Left lung (tissue), 10 donors: ENCODE results near the gene UNC5C. TPM values are rescaled to one million over a fixed set of nuclear protein-coding genes. Genes with fewer than 3 reads are reported as not detected.
A peak's percentile ranks its signal among the peaks of the same experiment; 100 is the strongest.
"Not testable (repeated sequence)": the region's sequence is repeated elsewhere in the genome, so short reads cannot be mapped to it uniquely, and the experiment has no call there.

Experiments used
- ATAC-seq: fragments of 200-7000 bp; cut with Tn5 transposase; one replicate; pipeline ENCODE4 v1.9.1; 2020; ENCODE audit warnings: moderate library complexity
- DNase-seq, 4 donors: peaks; one replicate each; pipeline ENCODE4 v3.0.0-alpha.2; 2013 to 2020
- H3K27ac ChIP-seq, 2 donors: fragments of 200-600 bp; sonication (generic) in 1 of 2; one replicate each; pipeline versions ENCODE4 v1.5.0 to v1.8.0; 2020 to 2021
- H3K27me3 ChIP-seq, 2 donors: fragments of 200-600 bp; sonication (generic) in 1 of 2; one replicate each; pipeline versions ENCODE4 v1.5.0 to v1.8.0; 2020 to 2021
- H3K36me3 ChIP-seq, 2 donors: fragments of 200-600 bp; sonication (generic) in 1 of 2; one replicate each; pipeline versions ENCODE4 v1.5.0 to v1.8.0; 2020 to 2021
- H3K4me1 ChIP-seq, 2 donors: fragments of 200-600 bp; one replicate each; pipeline ENCODE4 v1.8.0; 2021
- H3K4me3 ChIP-seq, 2 donors: fragments of 200-600 bp; sonication (generic) in 1 of 2; one replicate each; pipeline versions ENCODE4 v1.5.0 to v1.8.0; 2020 to 2021; ENCODE audit warnings: mild to moderate bottlenecking in 1 of 2
- H3K9me3 ChIP-seq, 2 donors: fragments of 200-600 bp; sonication (generic) in 1 of 2; one replicate each; pipeline versions ENCODE4 v1.5.0 to v1.8.0; 2020 to 2021
- intact Hi-C, 2 donors: fragments of 100-400 bp; cut with DNase I; formaldehyde crosslinking; loops; one replicate each; pipeline versions ENCODE4 v1.11.2 to v1.14.2; 2022
- polyA plus RNA-seq, 6 donors: library from polyadenylated mRNA; unstranded; fragments of 120-200 nt; gene quantifications; one replicate each; pipeline ENCODE4 v1.2.1, GENCODE V29; 2013; ENCODE audit not compliant: insufficient read length in 6 of 6
- total RNA-seq, 2 donors: library from RNA; stranded (reverse); fragmentation: NEBNext Ultra II Directional; extraction: Animal tissue kit (Norgen Biotek cat#: 25700); gene quantifications; one replicate each; pipeline ENCODE4 v1.2.1, GENCODE V29; 2021
- TF ChIP-seq, protein P1 (sequence below), 2 donors: fragments of 200-600 bp; sonication (generic) in 1 of 2; IDR thresholded peaks; one replicate each; pipeline versions ENCODE4 v1.5.0 to v1.8.0; 2021; ENCODE audit warnings: antibody characterized with exemption in 2 of 2
- donor health status: DM: no; HTN: yes; CAD: no.
- donor health status: DM: no; HTN: no; CAD: no.

Gene UNC5C
- total and polyA plus RNA-seq, 8 donors: 9.0 to 49.5 (median 40.5) TPM

DNA sequence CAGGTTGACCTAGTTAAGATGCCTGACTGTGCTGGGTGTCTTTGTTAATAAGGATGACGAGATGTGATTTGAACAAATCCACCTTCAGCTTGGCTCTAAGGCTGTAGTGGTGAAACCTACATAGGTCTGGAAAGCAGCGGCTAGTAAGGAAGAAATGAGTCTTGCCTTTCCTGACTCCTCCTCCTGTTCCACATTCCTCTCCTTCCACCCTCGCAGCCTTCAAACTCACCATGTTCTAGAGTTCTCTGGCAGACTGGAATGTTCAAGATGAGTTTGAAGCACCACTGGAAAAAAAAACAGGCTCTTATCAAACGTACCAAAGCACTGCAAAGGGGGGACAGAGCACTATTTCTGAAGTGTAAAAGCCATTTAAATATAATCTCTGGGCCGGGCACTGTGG lies 395.6 kb downstream of the UNC5C start:
- Histone ChIP-seq H3K27ac (no peak overlapping the region), H3K4me3 (no peak overlapping the region), H3K36me3 (no peaks in the 10 kb centered on the region), H3K9me3 (no peaks in the 10 kb centered on the region), H3K4me1 (no peaks in the 10 kb centered on the region), H3K27me3 (no peaks in the 10 kb centered on the region)
- no peak for DNase-seq
- TF ChIP-seq, protein P1, sequence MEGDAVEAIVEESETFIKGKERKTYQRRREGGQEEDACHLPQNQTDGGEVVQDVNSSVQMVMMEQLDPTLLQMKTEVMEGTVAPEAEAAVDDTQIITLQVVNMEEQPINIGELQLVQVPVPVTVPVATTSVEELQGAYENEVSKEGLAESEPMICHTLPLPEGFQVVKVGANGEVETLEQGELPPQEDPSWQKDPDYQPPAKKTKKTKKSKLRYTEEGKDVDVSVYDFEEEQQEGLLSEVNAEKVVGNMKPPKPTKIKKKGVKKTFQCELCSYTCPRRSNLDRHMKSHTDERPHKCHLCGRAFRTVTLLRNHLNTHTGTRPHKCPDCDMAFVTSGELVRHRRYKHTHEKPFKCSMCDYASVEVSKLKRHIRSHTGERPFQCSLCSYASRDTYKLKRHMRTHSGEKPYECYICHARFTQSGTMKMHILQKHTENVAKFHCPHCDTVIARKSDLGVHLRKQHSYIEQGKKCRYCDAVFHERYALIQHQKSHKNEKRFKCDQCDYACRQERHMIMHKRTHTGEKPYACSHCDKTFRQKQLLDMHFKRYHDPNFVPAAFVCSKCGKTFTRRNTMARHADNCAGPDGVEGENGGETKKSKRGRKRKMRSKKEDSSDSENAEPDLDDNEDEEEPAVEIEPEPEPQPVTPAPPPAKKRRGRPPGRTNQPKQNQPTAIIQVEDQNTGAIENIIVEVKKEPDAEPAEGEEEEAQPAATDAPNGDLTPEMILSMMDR (IDR thresholded peaks at IDR 0.05): no peak
- ATAC-seq: peak; percentile 83
- intact Hi-C loops: no loop called here

DNA sequence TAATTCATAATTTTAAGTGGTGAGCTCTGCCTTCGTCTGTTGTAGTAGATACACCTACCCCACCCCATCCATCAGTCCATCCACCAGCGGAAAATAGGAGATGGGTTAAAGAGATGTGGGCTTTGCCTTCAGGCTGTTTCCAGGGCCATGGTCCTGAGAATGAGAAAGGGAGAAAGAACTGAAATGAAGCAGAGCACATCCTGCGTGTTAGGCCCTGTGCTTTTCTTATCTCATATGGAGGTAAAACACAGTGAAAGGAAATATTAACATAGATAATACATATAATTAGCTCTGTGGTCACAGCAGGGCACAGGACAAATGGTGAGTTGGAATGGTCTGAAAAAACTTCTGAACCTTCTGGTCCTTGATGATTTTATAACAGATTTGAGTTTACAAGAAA lies 397.5 kb downstream of the UNC5C start:
- H3K4me3 ChIP-seq: no peak overlapping the region
- no peak overlapping the region for H3K27ac ChIP-seq
- ATAC-seq (no peak), DNase-seq (no peak)
- no peaks in the 10 kb centered on the region for H3K27me3 ChIP-seq
- intact Hi-C loops: no loop called here
- no peaks in the 10 kb centered on the region for H3K9me3 ChIP-seq
- no peaks in the 10 kb centered on the region for H3K4me1 ChIP-seq
- no peaks in the 10 kb centered on the region for H3K36me3 ChIP-seq
- TF ChIP-seq, protein P1 (IDR thresholded peaks at IDR 0.05): no peak

DNA sequence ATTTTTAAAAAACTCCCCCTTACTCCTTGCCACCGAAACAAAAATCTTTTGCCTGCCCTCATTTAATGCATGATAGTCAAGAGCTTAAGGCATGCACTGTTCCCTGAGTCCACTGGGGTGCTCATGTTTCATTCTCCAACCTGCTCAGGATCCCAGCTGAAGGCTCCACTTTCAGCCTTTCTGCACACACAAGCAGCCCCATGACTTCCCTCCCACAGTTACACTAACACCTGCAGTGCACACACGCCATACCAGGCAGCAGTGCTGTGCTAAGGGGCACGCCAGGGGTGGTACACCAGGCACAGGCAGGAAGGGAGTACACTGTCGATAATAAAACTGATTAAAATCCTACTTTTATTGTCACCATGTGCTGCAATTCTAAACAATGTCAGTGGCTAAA lies 405.8 kb downstream of the UNC5C start:
- Histone ChIP-seq H3K9me3 (no peaks in the 10 kb centered on the region), H3K36me3 (no peaks in the 10 kb centered on the region), H3K4me1 (no peaks in the 10 kb centered on the region), H3K4me3 (no peak overlapping the region), H3K27ac (no peak overlapping the region), H3K27me3 (no peaks in the 10 kb centered on the region)
- ATAC-seq (no peak), DNase-seq (peak in 1 of 4 donors; percentile 49)
- intact Hi-C loops: no loop called here
- TF ChIP-seq, protein P1 (IDR thresholded peaks at IDR 0.05): no peak

DNA sequence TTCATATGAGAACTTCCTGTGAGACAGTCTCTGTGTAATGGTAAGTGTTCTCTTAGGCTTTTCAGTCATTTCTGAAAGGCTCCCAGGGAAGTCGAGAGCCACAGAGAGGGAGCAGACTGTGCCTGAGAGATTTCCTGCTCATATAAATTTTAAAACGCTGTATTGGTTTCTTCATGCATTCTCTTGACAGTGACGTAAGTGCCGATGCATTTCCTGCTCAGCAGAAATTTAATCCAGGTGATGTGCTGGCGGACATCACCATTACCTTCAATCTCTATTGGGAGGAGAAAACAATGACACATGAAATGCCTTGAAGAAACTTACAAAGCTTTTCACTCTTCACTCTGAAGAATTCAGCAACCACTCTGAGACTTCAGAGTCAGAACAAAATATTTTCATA lies 407.4 kb downstream of the UNC5C start:
- DNase-seq (no peak), ATAC-seq (no peak)
- H3K9me3 ChIP-seq: no peaks in the 10 kb centered on the region
- no peak overlapping the region for H3K27ac ChIP-seq
- intact Hi-C loops: no loop called here
- no peaks in the 10 kb centered on the region for H3K36me3 ChIP-seq
- no peaks in the 10 kb centered on the region for H3K27me3 ChIP-seq
- H3K4me3 ChIP-seq: no peak overlapping the region
- no peaks in the 10 kb centered on the region for H3K4me1 ChIP-seq
- TF ChIP-seq, protein P1 (IDR thresholded peaks at IDR 0.05): no peak

DNA sequence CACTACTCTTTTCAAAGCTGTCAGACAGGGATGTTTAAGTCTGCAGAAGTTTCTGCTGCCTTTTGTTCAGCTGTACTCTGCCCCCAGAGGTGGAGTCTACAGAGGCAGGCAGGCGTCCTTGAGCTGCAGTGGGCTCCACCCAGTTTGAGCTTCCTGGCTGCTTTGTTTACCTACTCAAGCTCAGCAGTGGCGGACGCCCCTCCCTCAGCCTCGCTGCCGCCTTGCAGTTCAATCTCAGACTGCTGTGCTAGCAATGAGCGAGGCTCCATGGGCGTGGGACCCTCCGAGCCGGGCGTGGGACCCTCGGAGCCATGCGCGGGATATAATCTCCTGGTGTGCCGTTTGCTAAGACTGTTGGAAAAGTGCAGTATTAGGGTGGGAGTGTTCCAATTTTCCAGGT lies 409.3 kb downstream of the UNC5C start:
- H3K27me3 ChIP-seq, ATAC-seq, H3K36me3 ChIP-seq, H3K4me3 ChIP-seq, H3K4me1 ChIP-seq, intact Hi-C loops, H3K27ac ChIP-seq, H3K9me3 ChIP-seq: not testable (repeated sequence)
- peak in 1 of 4 donors; percentile 52 for DNase-seq

DNA sequence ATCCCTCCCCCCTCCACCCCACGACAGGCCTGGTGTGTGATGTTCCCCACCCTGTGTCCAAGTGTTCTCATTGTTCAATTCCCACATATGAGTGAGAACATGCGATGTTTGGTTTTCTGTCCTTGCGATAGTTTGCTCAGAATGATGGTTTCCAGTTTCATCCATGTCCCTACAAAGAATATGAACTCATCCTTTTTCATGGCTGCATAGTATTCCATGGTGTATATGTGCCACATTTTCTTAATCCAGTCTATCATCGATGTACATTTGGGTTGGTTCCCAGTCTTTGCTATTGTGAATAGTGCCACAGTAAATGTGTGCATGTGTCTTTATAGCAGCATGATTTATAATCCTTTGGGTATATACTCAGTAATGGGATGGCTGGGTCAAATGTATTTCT lies 414.8 kb downstream of the UNC5C start:
- not testable (repeated sequence) for ATAC-seq

More for the DNA sequence above, 414.8 kb downstream of the UNC5C start:
- H3K4me1 ChIP-seq, H3K27me3 ChIP-seq, H3K36me3 ChIP-seq, H3K4me3 ChIP-seq, H3K27ac ChIP-seq, DNase-seq, intact Hi-C loops, H3K9me3 ChIP-seq: not testable (repeated sequence)
